ENCODE measurements around the gene ADAM29. TPM values are rescaled to one million over a fixed set of nuclear protein-coding genes. Genes with fewer than 3 reads are reported as not detected.

Gene ADAM29
- total and polyA plus RNA-seq, 9 of the 15 experiments (the other 6 are each of a cell fraction or from before 2014, with no cell fraction given): not detected

DNA sequence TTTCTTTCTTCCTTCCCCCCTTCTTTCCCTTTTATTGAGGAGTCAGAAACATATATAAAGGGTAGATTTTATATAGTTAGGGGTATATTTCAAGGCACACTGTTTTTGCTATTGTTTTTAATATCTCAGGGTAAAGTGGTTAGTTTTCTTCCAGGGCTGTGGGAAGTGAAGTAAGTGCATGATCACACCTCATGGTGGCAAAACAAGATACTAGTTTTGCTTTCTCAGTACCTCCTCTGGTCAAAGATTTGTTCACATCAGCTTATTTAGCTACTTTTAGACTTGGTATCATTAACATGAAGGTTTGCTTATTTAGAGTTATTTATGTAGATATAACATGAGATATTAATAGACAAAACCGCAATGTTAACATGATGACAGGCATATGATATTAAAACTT, 21.8 kb downstream of the ADAM29 start (continued):
- TF ChIP-seq EZH2 (IDR thresholded peaks at IDR 0.05; ENCODE audit: borderline replicate concordance, low read depth, low read length) (no peak), MECOM (CRISPR knock-in tag; IDR thresholded peaks at IDR 0.05) (no peak), RNF2 (IDR thresholded peaks at IDR 0.05) (no peak), HIVEP1 (CRISPR knock-in tag; IDR thresholded peaks at IDR 0.05) (no peak)
- TF ChIP-seq, protein P1, sequence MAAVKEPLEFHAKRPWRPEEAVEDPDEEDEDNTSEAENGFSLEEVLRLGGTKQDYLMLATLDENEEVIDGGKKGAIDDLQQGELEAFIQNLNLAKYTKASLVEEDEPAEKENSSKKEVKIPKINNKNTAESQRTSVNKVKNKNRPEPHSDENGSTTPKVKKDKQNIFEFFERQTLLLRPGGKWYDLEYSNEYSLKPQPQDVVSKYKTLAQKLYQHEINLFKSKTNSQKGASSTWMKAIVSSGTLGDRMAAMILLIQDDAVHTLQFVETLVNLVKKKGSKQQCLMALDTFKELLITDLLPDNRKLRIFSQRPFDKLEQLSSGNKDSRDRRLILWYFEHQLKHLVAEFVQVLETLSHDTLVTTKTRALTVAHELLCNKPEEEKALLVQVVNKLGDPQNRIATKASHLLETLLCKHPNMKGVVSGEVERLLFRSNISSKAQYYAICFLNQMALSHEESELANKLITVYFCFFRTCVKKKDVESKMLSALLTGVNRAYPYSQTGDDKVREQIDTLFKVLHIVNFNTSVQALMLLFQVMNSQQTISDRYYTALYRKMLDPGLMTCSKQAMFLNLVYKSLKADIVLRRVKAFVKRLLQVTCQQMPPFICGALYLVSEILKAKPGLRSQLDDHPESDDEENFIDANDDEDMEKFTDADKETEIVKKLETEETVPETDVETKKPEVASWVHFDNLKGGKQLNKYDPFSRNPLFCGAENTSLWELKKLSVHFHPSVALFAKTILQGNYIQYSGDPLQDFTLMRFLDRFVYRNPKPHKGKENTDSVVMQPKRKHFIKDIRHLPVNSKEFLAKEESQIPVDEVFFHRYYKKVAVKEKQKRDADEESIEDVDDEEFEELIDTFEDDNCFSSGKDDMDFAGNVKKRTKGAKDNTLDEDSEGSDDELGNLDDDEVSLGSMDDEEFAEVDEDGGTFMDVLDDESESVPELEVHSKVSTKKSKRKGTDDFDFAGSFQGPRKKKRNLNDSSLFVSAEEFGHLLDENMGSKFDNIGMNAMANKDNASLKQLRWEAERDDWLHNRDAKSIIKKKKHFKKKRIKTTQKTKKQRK (IDR thresholded peaks at IDR 0.05; ENCODE audit: borderline replicate concordance, low read depth, low read length): no peak
- TF ChIP-seq, protein P2, sequence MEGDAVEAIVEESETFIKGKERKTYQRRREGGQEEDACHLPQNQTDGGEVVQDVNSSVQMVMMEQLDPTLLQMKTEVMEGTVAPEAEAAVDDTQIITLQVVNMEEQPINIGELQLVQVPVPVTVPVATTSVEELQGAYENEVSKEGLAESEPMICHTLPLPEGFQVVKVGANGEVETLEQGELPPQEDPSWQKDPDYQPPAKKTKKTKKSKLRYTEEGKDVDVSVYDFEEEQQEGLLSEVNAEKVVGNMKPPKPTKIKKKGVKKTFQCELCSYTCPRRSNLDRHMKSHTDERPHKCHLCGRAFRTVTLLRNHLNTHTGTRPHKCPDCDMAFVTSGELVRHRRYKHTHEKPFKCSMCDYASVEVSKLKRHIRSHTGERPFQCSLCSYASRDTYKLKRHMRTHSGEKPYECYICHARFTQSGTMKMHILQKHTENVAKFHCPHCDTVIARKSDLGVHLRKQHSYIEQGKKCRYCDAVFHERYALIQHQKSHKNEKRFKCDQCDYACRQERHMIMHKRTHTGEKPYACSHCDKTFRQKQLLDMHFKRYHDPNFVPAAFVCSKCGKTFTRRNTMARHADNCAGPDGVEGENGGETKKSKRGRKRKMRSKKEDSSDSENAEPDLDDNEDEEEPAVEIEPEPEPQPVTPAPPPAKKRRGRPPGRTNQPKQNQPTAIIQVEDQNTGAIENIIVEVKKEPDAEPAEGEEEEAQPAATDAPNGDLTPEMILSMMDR (IDR thresholded peaks at IDR 0.05 in 2 of 3, conservative IDR thresholded peaks at IDR 0.05 in 1 of 3; ENCODE audit: insufficient read depth in 2 of 3, low read depth in 1 of 3, low read length in 3 of 3): no peak
- TF ChIP-seq, protein P3, sequence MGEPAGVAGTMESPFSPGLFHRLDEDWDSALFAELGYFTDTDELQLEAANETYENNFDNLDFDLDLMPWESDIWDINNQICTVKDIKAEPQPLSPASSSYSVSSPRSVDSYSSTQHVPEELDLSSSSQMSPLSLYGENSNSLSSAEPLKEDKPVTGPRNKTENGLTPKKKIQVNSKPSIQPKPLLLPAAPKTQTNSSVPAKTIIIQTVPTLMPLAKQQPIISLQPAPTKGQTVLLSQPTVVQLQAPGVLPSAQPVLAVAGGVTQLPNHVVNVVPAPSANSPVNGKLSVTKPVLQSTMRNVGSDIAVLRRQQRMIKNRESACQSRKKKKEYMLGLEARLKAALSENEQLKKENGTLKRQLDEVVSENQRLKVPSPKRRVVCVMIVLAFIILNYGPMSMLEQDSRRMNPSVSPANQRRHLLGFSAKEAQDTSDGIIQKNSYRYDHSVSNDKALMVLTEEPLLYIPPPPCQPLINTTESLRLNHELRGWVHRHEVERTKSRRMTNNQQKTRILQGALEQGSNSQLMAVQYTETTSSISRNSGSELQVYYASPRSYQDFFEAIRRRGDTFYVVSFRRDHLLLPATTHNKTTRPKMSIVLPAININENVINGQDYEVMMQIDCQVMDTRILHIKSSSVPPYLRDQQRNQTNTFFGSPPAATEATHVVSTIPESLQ (CRISPR knock-in tag; IDR thresholded peaks at IDR 0.05): no peak
- TF ChIP-seq, protein P4, sequence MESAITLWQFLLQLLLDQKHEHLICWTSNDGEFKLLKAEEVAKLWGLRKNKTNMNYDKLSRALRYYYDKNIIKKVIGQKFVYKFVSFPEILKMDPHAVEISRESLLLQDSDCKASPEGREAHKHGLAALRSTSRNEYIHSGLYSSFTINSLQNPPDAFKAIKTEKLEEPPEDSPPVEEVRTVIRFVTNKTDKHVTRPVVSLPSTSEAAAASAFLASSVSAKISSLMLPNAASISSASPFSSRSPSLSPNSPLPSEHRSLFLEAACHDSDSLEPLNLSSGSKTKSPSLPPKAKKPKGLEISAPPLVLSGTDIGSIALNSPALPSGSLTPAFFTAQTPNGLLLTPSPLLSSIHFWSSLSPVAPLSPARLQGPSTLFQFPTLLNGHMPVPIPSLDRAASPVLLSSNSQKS (CRISPR knock-in tag; IDR thresholded peaks at IDR 0.05): no peak
